ENCODE measurements around the gene FBL.
"Not testable (repeated sequence)": the region's sequence is repeated elsewhere in the genome, so short reads cannot be mapped to it uniquely, and the experiment has no call there.

Gene FBL

DNA sequence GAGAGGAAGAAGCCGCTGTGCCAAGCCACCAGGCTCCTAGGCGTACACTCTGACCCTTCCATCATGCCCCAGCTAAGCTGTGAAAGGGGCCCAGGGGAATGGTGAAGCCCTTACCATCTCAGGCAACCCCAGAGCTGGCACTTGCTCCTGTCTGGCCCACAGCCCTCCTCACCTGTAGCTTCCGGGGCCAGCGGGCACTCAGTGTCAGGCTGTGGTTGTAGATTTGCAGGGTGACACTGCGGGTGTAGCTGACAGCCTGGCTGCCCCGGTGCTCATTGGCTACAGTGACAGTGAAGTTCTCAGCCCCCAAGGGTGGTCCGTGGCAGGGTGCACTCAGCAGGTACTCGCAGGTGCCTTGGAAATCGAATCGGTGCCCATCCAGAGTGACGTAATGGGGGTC is 30.3 kb upstream of the FBL start:
- DNase-seq = not testable (repeated sequence)

DNA sequence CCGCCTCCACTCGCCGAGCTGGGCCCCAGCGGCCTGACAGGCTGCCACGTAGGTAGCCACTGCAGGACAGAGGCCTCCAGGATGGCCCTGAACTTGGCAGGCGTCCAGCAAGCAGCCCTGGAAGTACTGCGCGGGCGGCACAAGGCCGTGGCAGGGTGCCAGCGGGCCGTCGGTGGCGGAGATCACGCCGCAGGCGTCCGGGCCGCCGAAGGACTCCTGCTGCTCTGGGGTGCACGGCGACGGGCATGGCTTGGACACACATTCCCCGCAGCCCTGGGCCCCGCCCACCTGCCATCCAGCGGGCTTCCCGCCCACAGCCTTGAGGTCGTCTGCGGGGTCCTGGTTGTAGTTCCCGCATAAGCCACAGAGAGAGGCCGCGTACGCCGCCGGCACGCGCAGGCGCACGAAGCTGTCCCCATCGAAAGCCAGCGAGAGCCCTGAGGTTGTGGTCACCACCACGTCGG is 29.3 kb upstream of the FBL start:
- not testable (repeated sequence) for DNase-seq

DNA sequence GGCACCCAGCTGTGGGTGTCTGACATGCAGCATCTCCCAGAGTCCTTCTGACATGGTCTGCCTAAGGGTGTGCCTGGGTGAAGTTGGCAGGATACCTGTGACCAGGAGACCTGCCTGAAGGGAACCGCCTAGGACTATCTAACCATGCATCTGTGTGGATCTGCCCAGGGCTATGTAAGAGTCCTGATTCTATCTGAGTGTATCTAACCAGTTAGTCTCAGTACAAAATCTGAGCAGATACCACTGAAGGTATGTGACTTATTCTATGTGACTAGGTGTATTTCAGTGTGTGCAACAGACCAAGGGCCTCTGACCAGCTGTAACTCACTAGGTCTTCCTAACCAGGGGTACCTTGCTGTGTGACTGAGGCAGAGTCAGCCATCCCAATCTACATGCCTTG is 28.2 kb upstream of the FBL start:
- DNase-seq = no peak

DNA sequence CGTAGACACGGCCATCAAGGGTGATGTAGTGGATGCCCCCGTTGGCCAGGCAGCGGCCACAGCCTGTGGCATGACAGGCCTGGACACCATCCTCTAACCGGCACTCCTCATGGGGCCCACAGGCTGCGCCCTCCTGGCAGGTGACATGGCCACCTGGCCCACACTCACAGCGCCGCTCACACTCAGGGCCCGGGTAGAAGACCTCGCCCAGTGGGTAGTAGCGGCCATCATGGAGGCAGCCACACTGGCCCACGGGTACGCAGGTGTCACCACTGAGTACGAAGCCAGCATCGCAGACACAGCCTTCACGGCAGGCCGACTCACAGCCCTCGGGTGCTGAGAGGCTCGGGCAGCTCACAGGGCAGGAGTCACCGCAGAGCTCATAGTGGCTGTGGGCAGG is 27.2 kb upstream of the FBL start:
- DNase-seq = no peak

GRCh38 chr19:39871886-39872866 is 26.0 kb upstream of the FBL start:
- DNase-seq = no peak

DNA sequence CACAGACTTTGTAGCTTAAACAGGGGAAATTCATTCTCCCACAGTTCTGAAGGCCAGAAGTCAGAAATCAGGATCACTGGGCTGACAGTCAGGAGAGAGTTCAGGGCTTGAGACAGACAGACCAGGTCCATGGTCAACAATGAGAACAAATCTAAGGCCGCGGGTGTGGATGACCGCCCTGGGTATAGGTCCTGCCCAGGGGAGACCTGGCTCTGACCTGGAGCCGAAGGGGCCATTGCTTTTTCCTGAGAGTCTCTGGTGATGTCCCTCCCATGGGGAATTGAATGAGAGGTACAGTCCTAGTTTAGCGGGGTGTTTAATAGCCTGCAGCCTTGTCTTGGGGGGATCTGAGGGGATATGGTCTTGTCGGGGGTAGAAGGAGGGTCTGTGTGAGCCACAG is 25.2 kb upstream of the FBL start:
- no peak for DNase-seq

- DNase-seq = no peak
Measured at GRCh38 chr19:39870171-39870971, 24.2 kb upstream of the FBL start.

- no peak for DNase-seq
Measured at GRCh38 chr19:39867952-39868351, 21.8 kb upstream of the FBL start.

DNA sequence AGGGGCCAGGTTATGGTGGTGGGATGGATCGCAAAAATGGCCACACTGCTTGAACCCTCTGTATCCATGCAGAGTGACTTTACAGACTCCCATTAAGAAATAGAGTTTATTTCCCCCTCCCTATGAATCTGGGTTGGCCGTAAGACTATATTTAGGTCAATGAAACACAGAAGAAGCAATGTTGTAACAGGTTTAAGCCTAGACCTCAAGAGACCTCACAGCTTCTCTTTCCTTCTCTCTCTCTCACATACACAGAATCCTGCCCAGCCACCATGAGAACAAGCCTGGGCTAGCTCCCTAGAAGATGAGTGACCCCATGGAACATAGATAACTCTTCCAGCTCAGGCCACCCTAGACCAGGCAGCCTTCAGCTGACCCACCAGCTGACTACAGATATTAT is 21.0 kb upstream of the FBL start:
- DNase-seq = no peak

- DNase-seq = no peak
Measured at GRCh38 chr19:39865953-39866352, 19.8 kb upstream of the FBL start.

GRCh38 chr19:39865186-39865585 is 19.0 kb upstream of the FBL start:
- DNase-seq = no peak

GRCh38 chr19:39864118-39864517 is 17.9 kb upstream of the FBL start:
- DNase-seq = no peak

- DNase-seq = no peak
Measured at GRCh38 chr19:39858541-39858940, 12.4 kb upstream of the FBL start.

DNA sequence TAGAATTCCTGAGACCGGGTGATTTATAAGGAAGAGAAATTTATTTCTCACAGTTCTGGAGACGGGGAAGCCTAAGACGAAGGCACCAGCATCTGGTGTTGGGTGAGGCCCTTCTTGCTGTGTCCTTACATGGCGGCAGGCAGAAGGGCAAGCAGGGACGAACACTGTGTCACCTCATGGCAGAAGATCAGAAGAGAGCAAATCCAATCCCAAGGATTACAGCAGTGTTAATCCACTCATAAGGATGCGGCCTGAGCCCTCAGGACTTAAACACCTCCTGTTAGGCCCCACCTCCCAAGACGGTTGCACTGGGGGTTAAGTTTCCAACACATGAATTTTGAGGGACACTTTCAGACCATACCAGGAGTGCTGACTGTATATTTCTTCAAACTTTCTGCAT is 6.7 kb upstream of the FBL start:
- no peak for DNase-seq

DNA sequence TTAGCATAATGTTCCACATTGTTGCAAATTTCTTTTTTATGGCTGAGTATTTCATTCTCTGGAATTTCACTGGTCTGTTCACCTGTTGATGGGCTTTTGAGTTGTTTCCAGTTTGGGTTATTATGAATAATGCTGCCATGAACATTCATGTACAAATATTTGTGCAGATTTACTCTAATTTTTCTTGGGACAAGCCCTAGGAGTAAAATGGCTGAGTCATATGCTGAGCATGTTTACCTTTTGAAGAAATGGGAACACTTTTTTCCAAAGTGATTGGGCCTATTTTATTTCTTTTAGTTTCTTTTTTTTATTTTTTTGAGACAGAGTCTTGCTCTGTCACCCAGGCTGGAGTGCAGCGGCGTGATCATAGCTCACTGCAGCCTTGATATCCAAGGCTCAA is 4.7 kb upstream of the FBL start:
- no peak for DNase-seq

DNA sequence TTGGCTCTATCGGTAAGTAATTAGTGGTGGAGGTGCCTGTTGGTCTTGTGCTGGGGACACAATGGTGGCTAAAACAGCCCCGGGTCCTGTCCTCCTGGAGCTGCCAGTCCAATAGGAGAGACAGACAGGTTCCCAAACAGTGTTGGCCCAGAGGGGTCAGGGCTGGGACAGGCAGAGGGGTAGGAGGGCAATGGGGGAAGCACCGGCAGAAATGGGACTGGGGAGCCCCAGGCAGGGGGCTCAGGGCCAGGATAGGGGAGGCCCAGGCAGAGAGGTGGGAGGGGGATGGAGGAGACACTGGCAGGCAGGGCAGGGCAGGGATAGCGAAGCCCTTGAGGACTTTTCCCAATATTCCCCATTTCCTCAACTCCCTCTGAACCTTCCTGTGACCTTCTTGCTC is 2.2 kb upstream of the FBL start:
- DNase-seq = no peak

GRCh38 chr19:39847525-39847924 is 1.3 kb upstream of the FBL start:
- DNase-seq = no peak

- DNase-seq = no peak
Measured at GRCh38 chr19:39846678-39847486, 703 bp upstream of the FBL start.

- DNase-seq = no peak
Measured at GRCh38 chr19:39845584-39845932, 621 bp downstream of the FBL start.

DNA sequence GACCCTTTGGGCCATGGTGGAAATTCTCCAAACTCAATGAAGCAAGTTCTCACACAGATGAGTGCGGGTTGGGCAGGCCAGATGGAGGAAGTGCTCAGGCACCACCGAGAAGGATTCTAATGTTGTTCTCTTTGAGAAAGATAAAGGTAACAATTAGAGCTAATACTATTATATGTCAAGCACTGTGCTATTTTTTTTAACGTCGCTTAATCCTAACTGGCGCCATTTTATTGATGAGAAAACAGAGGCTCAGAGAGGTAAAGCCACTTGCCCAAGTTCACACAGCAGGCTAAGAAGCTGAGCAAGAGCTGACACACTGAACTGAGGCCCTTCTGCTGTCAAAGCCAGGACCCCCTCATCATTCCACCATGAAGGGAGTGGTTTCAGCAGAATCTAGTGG is 1.0 kb downstream of the FBL start:
- DNase-seq = no peak

DNA sequence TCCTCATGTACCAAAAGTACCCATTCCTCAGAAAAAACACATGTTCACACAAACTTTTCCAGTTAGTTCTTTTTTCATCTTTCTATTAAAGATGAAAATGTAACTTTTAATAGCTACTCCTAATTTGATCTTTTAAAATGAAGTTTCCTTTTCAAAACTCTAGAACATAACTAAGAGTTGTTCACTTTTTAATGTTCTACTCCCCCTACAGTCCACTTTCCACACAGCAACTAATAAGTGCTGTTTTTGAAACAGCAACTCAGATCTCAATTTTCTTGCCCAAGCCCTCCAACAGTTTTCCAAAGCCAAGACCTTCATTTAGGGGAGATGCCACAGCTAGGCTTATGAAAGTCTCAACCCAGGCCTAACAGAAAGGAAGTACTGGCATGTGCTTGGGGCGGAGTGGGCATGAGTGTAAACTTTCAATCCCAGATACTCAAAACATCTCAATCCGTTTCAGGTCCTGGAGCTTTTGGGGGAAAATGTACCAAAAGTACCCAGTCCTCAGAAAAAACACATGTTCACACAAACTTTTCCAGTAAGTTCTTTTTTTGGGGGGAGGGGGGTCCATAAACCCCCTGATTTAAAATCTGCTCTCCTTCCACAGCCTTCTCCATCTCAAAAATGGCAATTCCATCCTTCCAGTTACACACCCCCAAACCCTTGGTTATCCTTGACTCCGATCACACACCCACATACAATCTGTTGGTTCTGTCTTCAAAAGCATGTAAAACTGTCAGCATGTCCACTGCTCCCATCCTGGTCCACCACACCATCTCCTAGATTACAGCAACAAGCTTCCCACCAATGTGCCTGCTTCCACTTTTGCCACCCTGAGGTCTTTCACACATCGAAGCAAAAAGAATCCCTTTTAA is 2.0 kb downstream of the FBL start:
- DNase-seq = no peak
